GM10266 (cell line): ENCODE results near the gene TIAM1.

ENCODE experiments used
- DNase-seq: peaks from one replicate; pipeline ENCODE4 v3.0.0; 2012; ENCODE audit errors: extremely low spot score
- CTCF ChIP-seq: IDR thresholded peaks from 2 replicates; pipeline ENCODE4 v1.5.1; 2012; ENCODE audit warnings: mild to moderate bottlenecking, low read depth; ENCODE audit not compliant: control insufficient read depth, insufficient read depth; ENCODE audit errors: missing control alignments

Gene TIAM1

GRCh38 chr21:31218830-31219608, 125.0 kb downstream of the TIAM1 start:
- no peak for TF ChIP-seq CTCF
- DNase-seq = no peak

- no peak for TF ChIP-seq CTCF
- no peak for DNase-seq
These were observed 127.9 kb downstream of the TIAM1 start for GRCh38 chr21:31216206-31216605.

- no peak for DNase-seq
These were observed 130.3 kb downstream of the TIAM1 start for GRCh38 chr21:31213787-31214186.

GRCh38 chr21:31211836-31212235, 132.2 kb downstream of the TIAM1 start:
- DNase-seq = no peak
- no peak for TF ChIP-seq CTCF

More at GRCh38 chr21:31213787-31214186, 130.3 kb downstream of the TIAM1 start:
- no peak for TF ChIP-seq CTCF

GRCh38 chr21:31205412-31205811, 138.6 kb downstream of the TIAM1 start:
- DNase-seq = no peak
- TF ChIP-seq CTCF = no peak

GRCh38 chr21:31204801-31205200, 139.3 kb downstream of the TIAM1 start:
- no peak for DNase-seq
- TF ChIP-seq CTCF = no peak

- no peak for DNase-seq
These were observed 140.5 kb downstream of the TIAM1 start for GRCh38 chr21:31203431-31204054.

More at GRCh38 chr21:31203431-31204054, 140.5 kb downstream of the TIAM1 start:
- TF ChIP-seq CTCF = no peak
